Breast epithelium (tissue), 3 donors: ENCODE results near the gene SPATA9.

Experiments used
- POLR2A ChIP-seq: fragments of 450-650 bp; IDR thresholded peaks from one replicate; pipeline ENCODE4 v1.6.1; 2016; ENCODE audit warnings: antibody characterized with exemption, mild to moderate bottlenecking, moderate library complexity
- TF ChIP-seq, protein P1 (sequence below), 3 donors: fragments of 450-650 bp; IDR thresholded peaks; one replicate each; pipeline ENCODE4 v1.5.1; 2016 to 2017; ENCODE audit warnings: antibody characterized with exemption in 3 of 3, mild to moderate bottlenecking in 3 of 3, moderate library complexity in 3 of 3

DNA sequence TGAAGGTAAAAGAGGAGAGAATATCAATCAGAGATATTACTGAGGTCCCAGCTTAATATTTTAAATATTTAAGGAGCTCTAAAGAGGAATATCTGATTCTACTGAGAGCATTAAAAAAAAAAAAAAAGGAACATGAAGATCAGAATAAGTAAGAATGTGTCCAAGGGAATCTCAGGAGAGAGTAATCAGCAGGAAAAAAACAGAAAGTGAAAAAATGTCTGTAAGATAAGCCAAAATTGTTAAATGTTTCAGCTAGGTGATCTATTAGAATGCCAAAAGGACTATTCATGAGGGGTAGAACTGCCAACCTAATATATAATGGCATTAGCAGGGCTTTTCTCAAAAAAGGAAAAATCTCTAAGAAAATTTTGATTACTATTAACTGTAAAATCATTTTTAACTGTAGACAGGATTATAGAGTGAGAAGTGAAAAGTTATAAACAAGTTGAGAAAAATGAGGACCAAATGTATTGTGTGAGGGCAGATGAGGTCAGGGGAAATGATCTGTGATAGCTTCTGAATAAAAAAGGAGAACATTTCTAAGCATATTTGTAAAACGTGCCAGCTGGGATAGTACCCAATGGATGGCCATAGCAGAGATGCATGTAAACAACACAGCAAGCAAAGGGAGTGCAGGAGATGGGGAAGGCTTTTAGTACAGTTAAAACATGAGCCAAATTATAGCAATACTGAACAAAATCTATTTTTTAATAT lies 38.9 kb upstream of the SPATA9 start:
- TF ChIP-seq, protein P1, sequence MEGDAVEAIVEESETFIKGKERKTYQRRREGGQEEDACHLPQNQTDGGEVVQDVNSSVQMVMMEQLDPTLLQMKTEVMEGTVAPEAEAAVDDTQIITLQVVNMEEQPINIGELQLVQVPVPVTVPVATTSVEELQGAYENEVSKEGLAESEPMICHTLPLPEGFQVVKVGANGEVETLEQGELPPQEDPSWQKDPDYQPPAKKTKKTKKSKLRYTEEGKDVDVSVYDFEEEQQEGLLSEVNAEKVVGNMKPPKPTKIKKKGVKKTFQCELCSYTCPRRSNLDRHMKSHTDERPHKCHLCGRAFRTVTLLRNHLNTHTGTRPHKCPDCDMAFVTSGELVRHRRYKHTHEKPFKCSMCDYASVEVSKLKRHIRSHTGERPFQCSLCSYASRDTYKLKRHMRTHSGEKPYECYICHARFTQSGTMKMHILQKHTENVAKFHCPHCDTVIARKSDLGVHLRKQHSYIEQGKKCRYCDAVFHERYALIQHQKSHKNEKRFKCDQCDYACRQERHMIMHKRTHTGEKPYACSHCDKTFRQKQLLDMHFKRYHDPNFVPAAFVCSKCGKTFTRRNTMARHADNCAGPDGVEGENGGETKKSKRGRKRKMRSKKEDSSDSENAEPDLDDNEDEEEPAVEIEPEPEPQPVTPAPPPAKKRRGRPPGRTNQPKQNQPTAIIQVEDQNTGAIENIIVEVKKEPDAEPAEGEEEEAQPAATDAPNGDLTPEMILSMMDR (IDR thresholded peaks at IDR 0.05): no peak
- TF ChIP-seq POLR2A: no peak
